22Rv1 (cell line): ENCODE results near the gene ODAD3.
A peak's percentile ranks its signal among the peaks of the same experiment; 100 is the strongest.
"Not testable (repeated sequence)": the region's sequence is repeated elsewhere in the genome, so short reads cannot be mapped to it uniquely, and the experiment has no call there.

Source experiments
- H3K27ac ChIP-seq: fragments of 450-650 bp; 2 replicates; pipeline ENCODE4 v1.5.1; 2017
- ZFX ChIP-seq: fragments of 450-650 bp; IDR thresholded peaks from 2 replicates; pipeline ENCODE4 v1.6.1; 2017; ENCODE audit warnings: antibody characterized with exemption, borderline replicate concordance
- TF ChIP-seq, protein P1 (sequence below): fragments of 450-650 bp; IDR thresholded peaks from 2 replicates; pipeline ENCODE4 v1.5.1; 2017; ENCODE audit warnings: mild to moderate bottlenecking

The ODAD3 gene

GRCh38 chr19:11457831-11458230, 22.9 kb upstream of the ODAD3 start:
- H3K27ac ChIP-seq, result no peak overlapping the region
- TF ChIP-seq ZFX, result no peak
- TF ChIP-seq, protein P1, sequence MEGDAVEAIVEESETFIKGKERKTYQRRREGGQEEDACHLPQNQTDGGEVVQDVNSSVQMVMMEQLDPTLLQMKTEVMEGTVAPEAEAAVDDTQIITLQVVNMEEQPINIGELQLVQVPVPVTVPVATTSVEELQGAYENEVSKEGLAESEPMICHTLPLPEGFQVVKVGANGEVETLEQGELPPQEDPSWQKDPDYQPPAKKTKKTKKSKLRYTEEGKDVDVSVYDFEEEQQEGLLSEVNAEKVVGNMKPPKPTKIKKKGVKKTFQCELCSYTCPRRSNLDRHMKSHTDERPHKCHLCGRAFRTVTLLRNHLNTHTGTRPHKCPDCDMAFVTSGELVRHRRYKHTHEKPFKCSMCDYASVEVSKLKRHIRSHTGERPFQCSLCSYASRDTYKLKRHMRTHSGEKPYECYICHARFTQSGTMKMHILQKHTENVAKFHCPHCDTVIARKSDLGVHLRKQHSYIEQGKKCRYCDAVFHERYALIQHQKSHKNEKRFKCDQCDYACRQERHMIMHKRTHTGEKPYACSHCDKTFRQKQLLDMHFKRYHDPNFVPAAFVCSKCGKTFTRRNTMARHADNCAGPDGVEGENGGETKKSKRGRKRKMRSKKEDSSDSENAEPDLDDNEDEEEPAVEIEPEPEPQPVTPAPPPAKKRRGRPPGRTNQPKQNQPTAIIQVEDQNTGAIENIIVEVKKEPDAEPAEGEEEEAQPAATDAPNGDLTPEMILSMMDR, result no peak

- no peak overlapping the region for H3K27ac ChIP-seq
- TF ChIP-seq, protein P1, result no peak
- TF ChIP-seq ZFX, result no peak
These were observed 22.2 kb upstream of the ODAD3 start for GRCh38 chr19:11457115-11457514.

DNA sequence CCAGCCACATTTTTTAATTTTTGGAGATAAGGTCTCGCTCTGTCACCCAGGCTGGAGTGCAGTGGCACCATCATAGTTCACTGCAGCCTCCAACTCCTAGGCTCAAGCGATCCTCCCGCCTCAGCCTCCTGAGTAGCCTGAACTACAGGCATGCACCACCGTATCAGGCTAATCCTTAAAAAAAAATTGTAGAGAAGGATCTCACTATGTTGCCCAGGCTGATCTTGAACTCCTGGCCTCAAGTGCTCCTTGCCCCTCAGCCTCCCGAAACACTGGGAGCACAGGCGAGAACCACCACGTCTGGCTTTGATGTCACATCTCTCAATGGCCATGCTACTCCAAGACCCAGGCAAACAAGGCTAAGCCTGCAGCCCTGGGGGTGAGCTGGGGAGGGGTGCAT, 21.7 kb upstream of the ODAD3 start:
- no peak overlapping the region for H3K27ac ChIP-seq
- TF ChIP-seq, protein P1, result no peak
- TF ChIP-seq ZFX, result no peak

GRCh38 chr19:11455233-11455554, 20.3 kb upstream of the ODAD3 start:
- H3K27ac ChIP-seq, result not testable (repeated sequence)

DNA sequence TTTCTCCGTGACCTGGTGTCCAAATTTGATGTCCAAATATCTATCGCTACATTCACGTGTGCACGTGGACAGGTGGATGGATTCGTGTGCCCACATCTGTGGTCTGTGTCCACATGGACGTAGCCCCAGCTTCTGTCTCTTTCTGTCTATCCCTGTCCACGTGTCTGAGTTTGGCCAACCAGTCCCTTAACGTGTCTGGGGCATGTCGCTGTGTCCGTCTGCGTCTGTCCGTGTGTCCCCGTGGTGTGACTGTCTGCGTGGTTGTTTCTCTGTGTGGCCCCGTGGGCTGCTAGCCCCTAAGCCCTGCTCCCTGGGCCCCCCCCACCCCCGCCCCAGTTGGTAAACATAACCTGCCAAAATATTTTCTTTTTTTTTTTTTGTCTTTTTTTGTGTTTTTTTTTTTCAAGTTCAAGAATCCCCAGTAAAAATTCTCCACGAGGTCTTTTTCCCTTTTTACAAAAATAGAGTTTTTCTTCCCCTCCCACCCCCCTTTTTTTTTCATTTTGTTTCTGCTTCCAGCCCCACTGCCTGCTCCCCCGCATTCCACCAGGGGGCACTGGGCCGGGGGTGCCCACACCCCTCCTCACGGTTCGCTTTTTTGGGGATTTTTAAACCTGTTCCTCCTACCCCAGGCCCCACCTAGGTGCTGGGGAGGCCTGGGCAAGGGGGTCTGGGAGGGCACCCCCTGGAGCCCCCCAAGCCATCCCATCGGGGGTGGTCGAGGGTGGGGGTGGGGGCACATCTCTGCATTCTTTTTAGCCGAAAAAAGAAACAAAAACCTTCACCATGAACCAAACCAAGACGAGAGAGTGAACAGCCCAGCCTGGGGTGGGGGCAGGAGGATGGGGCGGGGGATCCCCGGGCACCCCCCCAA, 18.8 kb upstream of the ODAD3 start:
- TF ChIP-seq, protein P1, result peak; percentile 26; the same call in 1 of the 2 replicates
- TF ChIP-seq ZFX, result no peak

DNA sequence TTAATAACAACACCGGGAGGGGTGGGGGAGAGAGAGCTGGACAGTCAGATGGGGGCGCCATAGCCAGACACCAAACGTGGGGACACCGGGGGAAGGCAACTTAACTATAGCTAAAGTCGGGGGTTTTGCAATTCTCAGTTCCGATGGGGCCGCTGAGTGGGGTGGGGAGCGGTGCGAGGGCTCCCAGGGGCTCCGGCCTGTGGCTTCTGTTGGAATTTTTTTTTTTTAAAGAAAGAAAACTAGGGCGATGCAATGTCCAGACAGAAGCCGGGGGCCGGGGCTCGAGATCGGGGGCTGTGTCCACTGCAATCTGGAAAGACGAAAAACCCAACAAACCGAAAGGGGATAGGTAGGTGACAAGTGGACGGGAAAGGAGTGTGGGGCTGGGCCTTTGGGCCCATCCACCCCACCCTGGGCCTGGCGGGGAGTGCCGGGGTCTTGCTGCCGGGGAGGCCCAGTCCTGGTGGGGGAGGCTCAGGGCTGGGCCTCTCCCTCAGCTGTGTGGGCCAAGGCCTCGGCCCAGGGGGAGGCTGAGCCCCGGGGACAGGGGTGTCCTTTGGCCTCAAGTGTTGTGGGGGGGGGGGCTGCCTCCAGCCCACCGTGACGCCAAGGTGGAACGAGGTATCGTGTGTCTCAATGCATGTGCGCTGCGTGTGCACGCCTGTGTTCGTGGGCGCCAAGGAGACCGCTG, 17.8 kb upstream of the ODAD3 start:
- no peak for TF ChIP-seq ZFX
- TF ChIP-seq, protein P1, result peak; percentile 18; the same call in 1 of the 2 replicates
- H3K27ac ChIP-seq, result no peak overlapping the region

More for the DNA sequence above, 18.8 kb upstream of the ODAD3 start:
- no peak overlapping the region for H3K27ac ChIP-seq

DNA sequence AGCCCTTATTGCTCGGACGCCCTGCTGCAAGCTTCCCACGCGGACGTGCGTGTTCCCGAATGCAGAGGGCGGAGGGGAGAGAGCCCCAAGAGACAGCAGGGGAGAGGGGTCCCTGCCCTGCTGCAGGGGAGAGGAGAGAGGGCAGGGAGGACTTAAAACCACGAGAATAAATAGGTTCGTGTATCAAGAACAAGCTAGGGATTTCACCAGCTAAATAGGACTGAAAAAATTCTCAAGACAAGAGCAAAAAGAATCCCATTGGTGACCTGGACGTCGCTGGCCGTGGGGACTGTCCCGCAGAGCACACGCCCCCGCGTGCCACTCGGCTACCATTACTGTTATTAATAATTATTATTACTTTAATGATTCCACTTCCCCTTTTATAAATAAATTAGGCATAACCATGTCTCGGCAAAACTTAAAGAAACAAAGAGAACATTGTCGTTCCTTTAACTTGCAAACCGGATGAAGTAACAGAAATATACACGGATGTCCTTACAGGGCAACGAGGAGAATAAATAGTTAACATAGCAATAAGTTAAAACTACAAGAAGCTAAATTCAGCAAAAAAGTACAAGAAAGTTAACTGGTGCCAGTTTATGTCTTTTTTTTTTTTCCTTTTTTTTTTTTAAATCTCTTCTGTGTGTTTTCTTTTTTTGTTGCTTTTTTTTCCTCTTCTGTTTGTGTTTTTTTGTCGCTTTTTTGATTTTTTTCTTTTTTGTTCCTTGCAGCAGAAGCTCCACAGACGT, 17.1 kb upstream of the ODAD3 start:
- TF ChIP-seq ZFX, result no peak
- TF ChIP-seq, protein P1, result no peak
- H3K27ac ChIP-seq, result no peak overlapping the region
